ENCODE data around the gene PRG2.

The PRG2 gene

GRCh38 chr11:57394203-57394965, 3.9 kb upstream of the PRG2 start:
- DNase-seq: no peak

- no peak for DNase-seq
Observed at GRCh38 chr11:57392763-57393105, 2.3 kb upstream of the PRG2 start.

- DNase-seq: no peak
Observed at GRCh38 chr11:57392066-57392762, 1.8 kb upstream of the PRG2 start.

GRCh38 chr11:57391539-57391938, 1.1 kb upstream of the PRG2 start:
- no peak for DNase-seq

GRCh38 chr11:57391111-57391510, 661 bp upstream of the PRG2 start:
- no peak for DNase-seq

- DNase-seq: no peak
Observed at GRCh38 chr11:57387289-57388030, 3.0 kb downstream of the PRG2 start.

- DNase-seq: no peak
Observed at GRCh38 chr11:57386178-57386940, 4.1 kb downstream of the PRG2 start.

- DNase-seq: no peak
Observed at GRCh38 chr11:57380975-57381374, 9.5 kb downstream of the PRG2 start, which contains the start of gene PRG3. PRG3 (minus strand) TSS chr11:57381150; CDS start chr11:57380708, 442 bp downstream.

- DNase-seq: no peak
Observed at GRCh38 chr11:57379732-57380131, 10.7 kb downstream of the PRG2 start.

GRCh38 chr11:57378186-57378585, 12.3 kb downstream of the PRG2 start:
- DNase-seq: peak in 1 of 2 donors; percentile 73

GRCh38 chr11:57377107-57377506, 13.3 kb downstream of the PRG2 start:
- no peak for DNase-seq

- no peak for DNase-seq
Observed at GRCh38 chr11:57376095-57377090, 14.1 kb downstream of the PRG2 start.

- DNase-seq: no peak
Observed at GRCh38 chr11:57375490-57375889, 15.0 kb downstream of the PRG2 start.

GRCh38 chr11:57374966-57375365, 15.5 kb downstream of the PRG2 start:
- DNase-seq: no peak

- no peak for DNase-seq
Observed at GRCh38 chr11:57373146-57373545, 17.3 kb downstream of the PRG2 start.

- DNase-seq: no peak
Observed at GRCh38 chr11:57370941-57371340, 19.5 kb downstream of the PRG2 start.

- DNase-seq: no peak
Observed at GRCh38 chr11:57370251-57370650, 20.2 kb downstream of the PRG2 start.

- no peak for DNase-seq
Observed at GRCh38 chr11:57368845-57369232, 21.6 kb downstream of the PRG2 start.

GRCh38 chr11:57368106-57368844, 22.2 kb downstream of the PRG2 start:
- DNase-seq: peak; percentile 29 to 44

GRCh38 chr11:57364851-57365660, 25.4 kb downstream of the PRG2 start:
- no peak for DNase-seq

Measured in inflammatory macrophage treated with lipopolysaccharide for 1 hour (primary cell).